H1 (cell line): ENCODE measurements around the gene ACOT9. TPM values are rescaled to one million over a fixed set of nuclear protein-coding genes. Genes with fewer than 3 reads are reported as not detected.

Experiments
- CTCF ChIA-PET: fragments of 300-600 bp; sonication (Branson Sonifier 250); formaldehyde crosslinking; loops from one replicate; lab custom pipeline; 2021; ENCODE audit not compliant: partially characterized antibody; lab: Charles Lee
- POLR2A ChIA-PET: fragments of 300-600 bp; sonication (Branson Sonifier 250); formaldehyde crosslinking; loops from one replicate; lab custom pipeline; 2021; ENCODE audit warnings: inconsistent platforms; ENCODE audit not compliant: partially characterized antibody; lab: Charles Lee
- DNase-seq, 2 experiments: peaks; one replicate each; pipeline versions ENCODE4 v3.0.0 to v3.0.0-alpha.2; 2010 to 2022; ENCODE audit warnings: low spot score in 2 of 2, low read depth in 1 of 2, mixed read lengths in 1 of 2
- FAIRE-seq: peaks from 2 replicates; lab custom pipeline; 2011; peaks lifted over from hg19 to GRCh38; lab: Jason Lieb, UNC
- H2AFZ ChIP-seq: 2 replicates; pipeline ENCODE4 v1.8.1; 2012; ENCODE audit warnings: low read length, inconsistent platforms
- H2AK5ac ChIP-seq: 2 replicates; pipeline ENCODE4 v1.6.1; 2013; ENCODE audit warnings: low read depth, low read length
- H2BK120ac ChIP-seq: replicated peaks from 2 replicates; pipeline ENCODE3; 2013; ENCODE audit warnings: low read depth, low read length, inconsistent platforms
- H2BK12ac ChIP-seq: 2 replicates; pipeline ENCODE4 v1.6.1; 2013; ENCODE audit warnings: low read depth, low read length
- H2BK15ac ChIP-seq: 2 replicates; pipeline ENCODE4 v1.6.1; 2013; ENCODE audit warnings: low read length
- H2BK20ac ChIP-seq: 2 replicates; pipeline ENCODE4 v1.6.1; 2013; ENCODE audit warnings: low read length
- H2BK5ac ChIP-seq: 2 replicates; pipeline ENCODE4 v1.6.1; 2013; ENCODE audit warnings: low read depth, low read length
- H3K14ac ChIP-seq: 2 replicates; pipeline ENCODE4 v1.6.1; 2013; ENCODE audit warnings: inconsistent platforms; ENCODE audit not compliant: insufficient read length
- H3K18ac ChIP-seq: 2 replicates; pipeline ENCODE4 v1.6.1; 2013; ENCODE audit warnings: low read length; ENCODE audit errors: extremely low read depth
- H3K23ac ChIP-seq: 2 replicates; pipeline ENCODE4 v1.6.1; 2013; ENCODE audit warnings: inconsistent platforms; ENCODE audit not compliant: insufficient read length
- H3K23me2 ChIP-seq: 2 replicates; pipeline ENCODE4 v1.6.1; 2013; ENCODE audit warnings: low read depth, low read length
- H3K27ac ChIP-seq: 2 replicates; pipeline ENCODE4 v1.6.1; 2011; ENCODE audit warnings: low read depth, low read length, inconsistent platforms
- H3K27me3 ChIP-seq, 4 experiments: replicated peaks in 1 of 4; 1 replicate in 1 of 4; 2 replicates in 3 of 4; pipeline versions ENCODE4 v1.6.1 to v1.8.1; 2011 to 2013; ENCODE audit warnings: low read length in 3 of 4, mild to moderate bottlenecking in 3 of 4, inconsistent platforms in 2 of 4, mixed read lengths in 2 of 4, moderate library complexity in 1 of 4; ENCODE audit not compliant: control insufficient read depth in 3 of 4, insufficient read depth in 3 of 4; ENCODE audit errors: extremely low read depth in 1 of 4
- H3K36me3 ChIP-seq, 4 experiments: 2 replicates each; pipeline versions ENCODE4 v1.6.1 to v1.8.1; 2011 to 2013; ENCODE audit warnings: mild to moderate bottlenecking in 4 of 4, low read length in 3 of 4, moderate library complexity in 2 of 4, control low read depth in 1 of 4, inconsistent platforms in 1 of 4; ENCODE audit not compliant: insufficient read depth in 4 of 4, control insufficient read depth in 2 of 4
- H3K4ac ChIP-seq: replicated peaks from 2 replicates; pipeline ENCODE3; 2013; ENCODE audit warnings: low read length, low read depth, mixed read lengths, inconsistent platforms; ENCODE audit not compliant: insufficient read length
- H3K4me1 ChIP-seq, 4 experiments: replicated peaks in 1 of 4; 1 replicate in 1 of 4; 2 replicates in 3 of 4; pipeline versions ENCODE4 v1.6.1 to v1.8.1; 2011 to 2013; ENCODE audit warnings: low read length in 3 of 4, inconsistent platforms in 2 of 4, mixed read lengths in 1 of 4; ENCODE audit not compliant: insufficient read depth in 4 of 4, control insufficient read depth in 3 of 4
- H3K4me2 ChIP-seq, 2 experiments: 2 replicates each; pipeline versions ENCODE4 v1.6.1 to v1.8.1; 2011 to 2013; ENCODE audit warnings: low read depth in 2 of 2, low read length in 2 of 2, control low read depth in 1 of 2, inconsistent platforms in 1 of 2, mild to moderate bottlenecking in 1 of 2; ENCODE audit not compliant: insufficient read depth in 1 of 2
- H3K4me3 ChIP-seq, 4 experiments: fragments of 200-600, 300-600 bp in 1 of 4; sonication (generic), shearing (Covaris generic), sonication (Bioruptor Twin) in 1 of 4; 2 replicates each; pipeline versions ENCODE4 v1.5.1 to v1.8.1; 2011 to 2016; ENCODE audit warnings: low read length in 4 of 4, low read depth in 3 of 4, control low read depth in 2 of 4, inconsistent platforms in 2 of 4, mild to moderate bottlenecking in 2 of 4, mixed read lengths in 1 of 4, moderate library complexity in 1 of 4; ENCODE audit not compliant: insufficient read depth in 2 of 4; ENCODE audit errors: extremely low read depth in 1 of 4
- H3K56ac ChIP-seq: replicated peaks from 2 replicates; pipeline ENCODE3; 2013; ENCODE audit warnings: low read depth, mild to moderate bottlenecking, mixed read lengths, low read length, inconsistent platforms; ENCODE audit not compliant: insufficient read length
- H3K79me1 ChIP-seq: 2 replicates; pipeline ENCODE4 v1.6.1; 2013; ENCODE audit warnings: low read depth, low read length, control low read depth
- H3K79me2 ChIP-seq, 2 experiments: 2 replicates each; pipeline versions ENCODE4 v1.6.1 to v1.8.1; 2012 to 2013; ENCODE audit warnings: low read length in 2 of 2, mild to moderate bottlenecking in 2 of 2, inconsistent platforms in 1 of 2; ENCODE audit not compliant: insufficient read depth in 2 of 2, control insufficient read depth in 1 of 2
- H3K9ac ChIP-seq, 4 experiments: replicated peaks in 1 of 4; 1 replicate in 1 of 4; 2 replicates in 3 of 4; pipeline versions ENCODE4 v1.6.1 to v1.8.1; 2011 to 2013; ENCODE audit warnings: low read depth in 3 of 4, low read length in 3 of 4, control low read depth in 2 of 4, mild to moderate bottlenecking in 2 of 4, moderate library complexity in 2 of 4, inconsistent platforms in 1 of 4; ENCODE audit errors: extremely low read depth in 1 of 4
- H3K9me3 ChIP-seq, 2 experiments: 2 replicates each; pipeline versions ENCODE4 v1.6.1 to v1.8.1; 2012 to 2013; ENCODE audit warnings: mild to moderate bottlenecking in 2 of 2, moderate library complexity in 2 of 2, control low read depth in 1 of 2, inconsistent platforms in 1 of 2, low read depth in 1 of 2, low read length in 1 of 2, mixed read lengths in 1 of 2; ENCODE audit not compliant: insufficient read depth in 2 of 2
- H4K20me1 ChIP-seq, 2 experiments: replicated peaks in 1 of 2; 2 replicates each; pipeline versions ENCODE3 to v1.8.1; 2011 to 2013; ENCODE audit warnings: inconsistent platforms in 2 of 2, low read length in 2 of 2, mild to moderate bottlenecking in 1 of 2; ENCODE audit not compliant: insufficient read depth in 2 of 2, control insufficient read depth in 1 of 2
- H4K5ac ChIP-seq: 2 replicates; pipeline ENCODE4 v1.6.1; 2013; ENCODE audit warnings: low read length, low read depth, mixed read lengths, inconsistent platforms; ENCODE audit not compliant: insufficient read length
- H4K8ac ChIP-seq: 2 replicates; pipeline ENCODE4 v1.8.0; 2013; ENCODE audit warnings: mild to moderate bottlenecking, moderate library complexity, low read length, inconsistent platforms; ENCODE audit not compliant: insufficient read depth; ENCODE audit errors: extremely low read depth
- H4K91ac ChIP-seq: replicated peaks from 2 replicates; pipeline ENCODE3; 2013; ENCODE audit warnings: low read length, mixed read lengths, inconsistent platforms; ENCODE audit not compliant: insufficient read length
- EP300 ChIP-seq, 2 experiments: IDR thresholded peaks; 1 replicate in 1 of 2; 2 replicates in 1 of 2; pipeline ENCODE4 v1.6.1; 2011 to 2012; ENCODE audit warnings: low read depth in 2 of 2, low read length in 2 of 2, mild to moderate bottlenecking in 2 of 2, borderline replicate concordance in 1 of 2, inconsistent platforms in 1 of 2, moderate library complexity in 1 of 2
- NRF1 ChIP-seq: IDR thresholded peaks from 2 replicates; pipeline ENCODE4 v1.6.1; 2011; ENCODE audit warnings: mild to moderate bottlenecking, low read depth, low read length, improper control_type of control experiment
- WGBS, 2 experiments: shearing (Covaris generic) in 1 of 2; methylation state at CpG; one replicate each; pipeline versions ENCODE4 v1.1.6 to v1.1.7; 2013 to 2015; ENCODE audit warnings: low lambda C conversion rate in 2 of 2, mixed read lengths in 2 of 2, inconsistent platforms in 1 of 2, low coverage in 1 of 2, missing lambda C conversion rate in 1 of 2; ENCODE audit not compliant: insufficient replicate concordance in 2 of 2, insufficient coverage in 1 of 2, insufficient read length in 1 of 2; ENCODE audit errors: extremely low coverage in 1 of 2, missing lambda C conversion rate in 1 of 2; 5-methylcytosine and 5-hydroxymethylcytosine counted together
- polyA plus RNA-seq, 7 experiments: library from polyadenylated mRNA; depleted of rRNA in 3 of 7; stranded (reverse) in 5 of 7; unstranded in 2 of 7; fragments of >200 nt in 5 of 7; fragments of 200-250 nt in 2 of 7; gene quantifications; 1 replicate in 5 of 7; 2 replicates in 1 of 7; 4 replicates in 1 of 7; pipeline versions ENCODE4 v1.2.1 to v1.2.3, GENCODE V29; 2011 to 2013; ENCODE audit warnings: missing spikeins in 2 of 7, mixed read lengths in 2 of 7
- total RNA-seq: library from RNA; stranded (reverse); fragmentation: NEBNext Ultra II Directional; extraction: Animal tissue kit (Norgen Biotek cat#: 25700); gene quantifications from 2 replicates; pipeline ENCODE4 v1.2.1, GENCODE V29; 2021

Gene ACOT9
- total and polyA plus RNA-seq, 2 of the 8 experiments (the other 6 are each of a cell fraction or from before 2014, with no cell fraction given) = 20.7 to 39.5 TPM

DNA sequence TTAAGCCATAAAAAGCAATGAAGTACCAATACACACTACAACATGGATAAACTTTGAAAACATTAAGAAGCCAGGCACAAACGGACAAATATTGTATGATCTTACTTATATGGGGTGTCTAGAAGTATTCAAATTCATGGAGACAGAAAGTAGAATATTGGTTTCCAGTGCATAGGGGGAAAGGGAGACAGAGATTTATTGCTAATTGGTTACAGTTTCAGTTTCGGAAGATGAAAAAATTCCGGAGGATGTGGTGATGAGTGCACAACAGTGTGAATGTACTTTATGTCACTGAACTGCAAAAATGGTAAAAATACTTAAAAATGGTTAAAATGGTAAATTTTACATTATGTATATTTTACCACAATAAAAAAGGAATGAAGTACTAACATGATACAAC lies 80.9 kb downstream of the ACOT9 start:
- TF ChIP-seq EP300 (IDR thresholded peaks at IDR 0.05; ENCODE audit: borderline replicate concordance in 1 of 2, low read depth in 2 of 2, low read length in 2 of 2) (no peak), NRF1 (no peak)
- no peak overlapping the region for H4K91ac ChIP-seq

More for the DNA sequence above, 80.9 kb downstream of the ACOT9 start:
- no peaks in the 10 kb centered on the region for H3K79me2 ChIP-seq
- no peak for FAIRE-seq
- no peak overlapping the region for H3K56ac ChIP-seq
- no peak overlapping the region for H3K18ac ChIP-seq
- H2BK120ac ChIP-seq = no peak overlapping the region
- H3K4me1 ChIP-seq = peaks cover 0 to 18% (median 3%) of the 10 kb centered on the region in 4 experiments; a peak in 5 of 7 replicates
- no peak overlapping the region for H2BK12ac ChIP-seq
- no peak overlapping the region for H3K23ac ChIP-seq
- no peak overlapping the region for H2BK15ac ChIP-seq
- no peaks in the 10 kb centered on the region for H3K27me3 ChIP-seq
- H2AFZ ChIP-seq = no peak overlapping the region
- no peaks in the 10 kb centered on the region for H3K23me2 ChIP-seq
- ChIA-PET CTCF (no interaction called here), POLR2A (no interaction called here)
- H2BK5ac ChIP-seq = no peak overlapping the region
- no peak for DNase-seq
- H3K79me1 ChIP-seq = no peaks in the 10 kb centered on the region
- 89% methylated on average over 3 of the region's 3 CpGs; no CpG with 5 or more reads in 1 of the 2 experiments for WGBS, 2 experiments
- no peaks in the 10 kb centered on the region for H3K9me3 ChIP-seq
- no peak overlapping the region for H4K5ac ChIP-seq
- H3K36me3 ChIP-seq = no peaks in the 10 kb centered on the region
- H3K4me2 ChIP-seq = no peak overlapping the region
- H3K4me3 ChIP-seq = no peak overlapping the region
- H3K4ac ChIP-seq = no peak overlapping the region
- H4K20me1 ChIP-seq = no peaks in the 10 kb centered on the region
- H3K27ac ChIP-seq = no peak overlapping the region
- H2AK5ac ChIP-seq = no peak overlapping the region
- H3K14ac ChIP-seq = no peak overlapping the region
- no peak overlapping the region for H4K8ac ChIP-seq
- H2BK20ac ChIP-seq = no peak overlapping the region
- no peak overlapping the region for H3K9ac ChIP-seq
